WTC11 (cell line): ENCODE measurements around the gene DDX10. TPM values are rescaled to one million over a fixed set of nuclear protein-coding genes. Genes with fewer than 3 reads are reported as not detected.

Experiments used
- ATAC-seq: fragments of 200-7000 bp; cut with Tn5 transposase; 2 replicates; pipeline ENCODE4 v1.10.0; 2021; ENCODE audit warnings: mild to moderate bottlenecking, moderate library complexity
- CTCF ChIA-PET: fragments of 300-600 bp; sonication (Branson Sonifier 250); formaldehyde crosslinking; loops from one replicate; lab custom pipeline; 2021; ENCODE audit warnings: antibody characterized with exemption; lab: Charles Lee
- POLR2A ChIA-PET: fragments of 350-600 bp; sonication (Branson Sonifier 250); formaldehyde crosslinking; loops from one replicate; lab custom pipeline; 2021; ENCODE audit warnings: antibody characterized with exemption; lab: Charles Lee
- DNase-seq: peaks from one replicate; pipeline ENCODE4 v3.0.0; 2021; ENCODE audit warnings: low spot score
- H3K27ac Mint-ChIP-seq: 2 replicates; pipeline ENCODE4 v1.8.0; 2021; ENCODE audit warnings: mixed read lengths
- H3K27me3 Mint-ChIP-seq: 2 replicates; pipeline ENCODE4 v1.8.0; 2021; ENCODE audit warnings: low read depth, mild to moderate bottlenecking, moderate library complexity, mixed read lengths
- H3K36me3 Mint-ChIP-seq: 2 replicates; pipeline ENCODE4 v1.8.0; 2021; ENCODE audit warnings: mixed read lengths
- H3K4me1 Mint-ChIP-seq: 2 replicates; pipeline ENCODE4 v1.8.0; 2022; ENCODE audit warnings: mixed read lengths
- H3K4me3 Mint-ChIP-seq: 2 replicates; pipeline ENCODE4 v1.8.0; 2021; ENCODE audit warnings: mild to moderate bottlenecking, moderate library complexity, mixed read lengths
- H3K9me3 Mint-ChIP-seq: 2 replicates; pipeline ENCODE4 v1.8.0; 2021; ENCODE audit warnings: mixed read lengths
- AFF4 ChIP-seq: sonication (generic); formaldehyde crosslinking; IDR thresholded peaks from 2 replicates; pipeline ENCODE4 v1.8.1; 2023; ENCODE audit warnings: mild to moderate bottlenecking, missing genetic modification reagents, borderline replicate concordance
- AR ChIP-seq: fragments of 250-450 bp; sonication (Bioruptor Pico); IDR thresholded peaks from 2 replicates; pipeline ENCODE4 v1.9.0; 2021; ENCODE audit warnings: mild to moderate bottlenecking
- ARID4B ChIP-seq: sonication (generic); formaldehyde crosslinking; IDR thresholded peaks from 2 replicates; pipeline ENCODE4 v1.8.0; 2023; ENCODE audit warnings: missing genetic modification reagents, mild to moderate bottlenecking, borderline replicate concordance
- CBFB ChIP-seq: sonication (generic); formaldehyde crosslinking; IDR thresholded peaks from 2 replicates; pipeline ENCODE4 v1.8.1; 2022; ENCODE audit warnings: mild to moderate bottlenecking, low read depth, missing genetic modification reagents
- CREB1 ChIP-seq: sonication (generic); formaldehyde crosslinking; IDR thresholded peaks from 2 replicates; pipeline ENCODE4 v1.8.0; 2023; ENCODE audit warnings: mild to moderate bottlenecking, missing genetic modification reagents
- FOXK1 ChIP-seq: sonication (generic); formaldehyde crosslinking; IDR thresholded peaks from 2 replicates; pipeline ENCODE4 v1.8.0; 2022; ENCODE audit warnings: mild to moderate bottlenecking, moderate library complexity, missing genetic modification reagents
- JAZF1 ChIP-seq: fragments of 250-450 bp; sonication (Bioruptor Pico); IDR thresholded peaks from 2 replicates; pipeline ENCODE4 v1.9.0; 2021; ENCODE audit warnings: moderate library complexity, mild to moderate bottlenecking, inconsistent platforms
- NR2C2 ChIP-seq: sonication (generic); formaldehyde crosslinking; IDR thresholded peaks from 2 replicates; pipeline ENCODE4 v1.8.0; 2022; ENCODE audit warnings: mild to moderate bottlenecking, missing genetic modification reagents
- PREB ChIP-seq: sonication (generic); formaldehyde crosslinking; IDR thresholded peaks from 2 replicates; pipeline ENCODE4 v1.8.1; 2022; ENCODE audit warnings: mild to moderate bottlenecking, missing genetic modification reagents, moderate library complexity, borderline replicate concordance
- SMAD4 ChIP-seq: sonication (generic); formaldehyde crosslinking; IDR thresholded peaks from 2 replicates; pipeline ENCODE4 v1.8.0; 2022; ENCODE audit warnings: mild to moderate bottlenecking, missing genetic modification reagents
- SP1 ChIP-seq: sonication (generic); formaldehyde crosslinking; conservative IDR thresholded peaks from 2 replicates; pipeline ENCODE4 v1.8.1; 2022; ENCODE audit warnings: missing genetic modification reagents
- ZNF121 ChIP-seq: sonication (generic); formaldehyde crosslinking; IDR thresholded peaks from 2 replicates; pipeline ENCODE4 v1.8.0; 2023; ENCODE audit warnings: missing genetic modification reagents
- ZNF263 ChIP-seq: sonication (generic); formaldehyde crosslinking; IDR thresholded peaks from 2 replicates; pipeline ENCODE4 v1.8.1; 2022; ENCODE audit warnings: low read depth, mild to moderate bottlenecking, moderate library complexity, missing genetic modification reagents
- ZNF423 ChIP-seq: fragments of 250-450 bp; sonication (Bioruptor Pico); IDR thresholded peaks from 2 replicates; pipeline ENCODE4 v2.1.2; 2022; ENCODE audit warnings: mild to moderate bottlenecking, moderate library complexity
- total RNA-seq: library from RNA; stranded (reverse); gene quantifications from 3 replicates; pipeline ENCODE4 v1.2.3, GENCODE V29; 2021
- TF ChIP-seq, protein P1 (sequence below): sonication (generic); formaldehyde crosslinking; IDR thresholded peaks from 2 replicates; pipeline ENCODE4 v1.8.0; 2023; ENCODE audit warnings: missing genetic modification reagents
- TF ChIP-seq, protein P2 (sequence below): sonication (generic); formaldehyde crosslinking; IDR thresholded peaks from 2 replicates; pipeline ENCODE4 v1.8.0; 2022; ENCODE audit warnings: missing genetic modification reagents

The DDX10 gene
- total RNA-seq, 1 experiment from 2014 or later: 56.8 TPM

DNA sequence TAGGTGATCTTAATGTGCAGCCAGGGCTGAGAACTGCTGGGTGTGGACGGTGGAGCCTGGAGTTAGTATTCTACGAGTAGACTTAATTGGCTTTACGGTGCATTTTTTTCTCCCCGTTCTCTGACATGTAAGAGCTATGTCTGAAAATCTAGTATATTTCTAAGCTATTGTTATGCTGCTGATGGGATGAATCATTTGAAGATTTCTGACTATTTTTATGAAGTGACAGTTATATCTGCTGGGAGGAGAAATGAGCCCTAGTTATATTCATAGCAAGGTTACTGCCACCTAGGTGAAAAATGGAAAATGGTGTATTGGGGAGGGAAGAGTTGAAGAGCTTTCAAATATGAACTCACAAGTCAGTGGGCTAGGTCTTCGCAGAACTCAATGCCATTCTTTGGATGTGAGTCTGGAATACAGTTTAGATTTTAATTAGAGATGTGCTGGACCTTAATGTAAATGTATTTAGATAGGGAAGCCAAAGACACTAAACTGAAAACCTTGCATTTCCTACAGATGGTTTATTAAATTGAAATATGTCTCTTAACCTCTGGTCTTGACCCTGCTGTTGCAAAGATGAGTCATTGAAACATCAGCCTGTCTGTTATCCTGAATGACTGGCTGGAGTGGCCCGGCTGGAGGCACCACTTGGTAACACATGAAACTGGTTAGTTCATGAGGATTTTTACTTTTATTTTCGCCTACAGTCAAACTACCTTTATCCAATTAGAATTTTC lies 293.7 kb downstream of the DDX10 start (continued):
- TF ChIP-seq ZNF263 (CRISPR knock-in tag): no peak
- no peak for TF ChIP-seq AR
- no peak for TF ChIP-seq ZNF423 (CRISPR knock-in tag)
- no peak for TF ChIP-seq PREB (CRISPR knock-in tag)
- TF ChIP-seq, protein P1, sequence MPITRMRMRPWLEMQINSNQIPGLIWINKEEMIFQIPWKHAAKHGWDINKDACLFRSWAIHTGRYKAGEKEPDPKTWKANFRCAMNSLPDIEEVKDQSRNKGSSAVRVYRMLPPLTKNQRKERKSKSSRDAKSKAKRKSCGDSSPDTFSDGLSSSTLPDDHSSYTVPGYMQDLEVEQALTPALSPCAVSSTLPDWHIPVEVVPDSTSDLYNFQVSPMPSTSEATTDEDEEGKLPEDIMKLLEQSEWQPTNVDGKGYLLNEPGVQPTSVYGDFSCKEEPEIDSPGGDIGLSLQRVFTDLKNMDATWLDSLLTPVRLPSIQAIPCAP (CRISPR knock-in tag): no peak
- TF ChIP-seq SMAD4: no peak
- TF ChIP-seq, protein P2, sequence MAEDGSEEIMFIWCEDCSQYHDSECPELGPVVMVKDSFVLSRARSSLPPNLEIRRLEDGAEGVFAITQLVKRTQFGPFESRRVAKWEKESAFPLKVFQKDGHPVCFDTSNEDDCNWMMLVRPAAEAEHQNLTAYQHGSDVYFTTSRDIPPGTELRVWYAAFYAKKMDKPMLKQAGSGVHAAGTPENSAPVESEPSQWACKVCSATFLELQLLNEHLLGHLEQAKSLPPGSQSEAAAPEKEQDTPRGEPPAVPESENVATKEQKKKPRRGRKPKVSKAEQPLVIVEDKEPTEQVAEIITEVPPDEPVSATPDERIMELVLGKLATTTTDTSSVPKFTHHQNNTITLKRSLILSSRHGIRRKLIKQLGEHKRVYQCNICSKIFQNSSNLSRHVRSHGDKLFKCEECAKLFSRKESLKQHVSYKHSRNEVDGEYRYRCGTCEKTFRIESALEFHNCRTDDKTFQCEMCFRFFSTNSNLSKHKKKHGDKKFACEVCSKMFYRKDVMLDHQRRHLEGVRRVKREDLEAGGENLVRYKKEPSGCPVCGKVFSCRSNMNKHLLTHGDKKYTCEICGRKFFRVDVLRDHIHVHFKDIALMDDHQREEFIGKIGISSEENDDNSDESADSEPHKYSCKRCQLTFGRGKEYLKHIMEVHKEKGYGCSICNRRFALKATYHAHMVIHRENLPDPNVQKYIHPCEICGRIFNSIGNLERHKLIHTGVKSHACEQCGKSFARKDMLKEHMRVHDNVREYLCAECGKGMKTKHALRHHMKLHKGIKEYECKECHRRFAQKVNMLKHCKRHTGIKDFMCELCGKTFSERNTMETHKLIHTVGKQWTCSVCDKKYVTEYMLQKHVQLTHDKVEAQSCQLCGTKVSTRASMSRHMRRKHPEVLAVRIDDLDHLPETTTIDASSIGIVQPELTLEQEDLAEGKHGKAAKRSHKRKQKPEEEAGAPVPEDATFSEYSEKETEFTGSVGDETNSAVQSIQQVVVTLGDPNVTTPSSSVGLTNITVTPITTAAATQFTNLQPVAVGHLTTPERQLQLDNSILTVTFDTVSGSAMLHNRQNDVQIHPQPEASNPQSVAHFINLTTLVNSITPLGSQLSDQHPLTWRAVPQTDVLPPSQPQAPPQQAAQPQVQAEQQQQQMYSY (CRISPR knock-in tag): no peak

GRCh38 chr11:108959105-108959761 lies 294.4 kb downstream of the DDX10 start:
- peaks cover 8% of the 10 kb centered on the region for H3K9me3 Mint-ChIP-seq
- no peak overlapping the region for H3K4me3 Mint-ChIP-seq
- CTCF ChIA-PET: no interaction called here
- no peaks in the 10 kb centered on the region; the same call in 1 of the 2 replicates for H3K36me3 Mint-ChIP-seq
- no peak for DNase-seq
- POLR2A ChIA-PET: no interaction called here
- no peaks in the 10 kb centered on the region for H3K27me3 Mint-ChIP-seq
- H3K4me1 Mint-ChIP-seq: peaks cover 40% of the 10 kb centered on the region
- ATAC-seq: 0 out of 2 replicates have a peak, but pooled peaks have one; percentile 14
- H3K27ac Mint-ChIP-seq: no peak overlapping the region; the same call in 1 of the 2 replicates
- TF ChIP-seq ARID4B (CRISPR knock-in tag) (no peak), JAZF1 (CRISPR knock-in tag) (no peak), ZNF121 (CRISPR knock-in tag) (no peak), FOXK1 (CRISPR knock-in tag) (no peak), SP1 (CRISPR knock-in tag) (no peak), CREB1 (CRISPR knock-in tag) (no peak), CBFB (CRISPR knock-in tag) (no peak), NR2C2 (CRISPR knock-in tag) (no peak), PREB (CRISPR knock-in tag) (no peak), AFF4 (CRISPR knock-in tag) (no peak)
